HG02678 (cell line): ENCODE data around the gene MAP2K2.
A peak's percentile ranks its signal among the peaks of the same experiment; 100 is the strongest.

Experiments used
- ATAC-seq: cut with Tn5 transposase; IDR thresholded peaks from one replicate; pipeline ENCODE4 v1.9.1; 2021; ENCODE audit warnings: mild to moderate bottlenecking, moderate library complexity; ENCODE audit not compliant: unreplicated experiment

The MAP2K2 gene

GRCh38 chr19:4100647-4101495 lies 23.1 kb downstream of the MAP2K2 start:
- ATAC-seq: no peak

GRCh38 chr19:4099041-4099764 lies 24.7 kb downstream of the MAP2K2 start:
- no peak for ATAC-seq

GRCh38 chr19:4098493-4098892 lies 25.4 kb downstream of the MAP2K2 start:
- ATAC-seq: no peak

GRCh38 chr19:4097501-4097900 lies 26.4 kb downstream of the MAP2K2 start:
- no peak for ATAC-seq

GRCh38 chr19:4096049-4096892 lies 27.7 kb downstream of the MAP2K2 start:
- no peak for ATAC-seq

GRCh38 chr19:4095488-4095844 lies 28.5 kb downstream of the MAP2K2 start:
- no peak for ATAC-seq

- ATAC-seq: no peak
Observed at GRCh38 chr19:4094761-4095487, 29.0 kb downstream of the MAP2K2 start.

- no peak for ATAC-seq
Observed at GRCh38 chr19:4094291-4094690, 29.6 kb downstream of the MAP2K2 start.

GRCh38 chr19:4093643-4094175 lies 30.2 kb downstream of the MAP2K2 start:
- no peak for ATAC-seq

- no peak for ATAC-seq
Observed at GRCh38 chr19:4090356-4091220, 33.3 kb downstream of the MAP2K2 start.

GRCh38 chr19:4089946-4090345 lies 34.0 kb downstream of the MAP2K2 start:
- ATAC-seq: no peak

- ATAC-seq: peak; percentile 69
Observed at GRCh38 chr19:4089400-4089908, 34.5 kb downstream of the MAP2K2 start.

GRCh38 chr19:4088975-4089374 lies 34.9 kb downstream of the MAP2K2 start:
- peak; percentile 29 for ATAC-seq

- ATAC-seq: no peak
Observed at GRCh38 chr19:4087787-4088679, 35.9 kb downstream of the MAP2K2 start.

- ATAC-seq: no peak
Observed at GRCh38 chr19:4086411-4086867, 37.5 kb downstream of the MAP2K2 start.

GRCh38 chr19:4084547-4084877 lies 39.4 kb downstream of the MAP2K2 start:
- ATAC-seq: no peak

- ATAC-seq: no peak
Observed at GRCh38 chr19:4083677-4084546, 40.0 kb downstream of the MAP2K2 start.
